Epithelial cell of esophagus (primary cell): Measurements from ENCODE around the gene GSTT4.
"Not testable (repeated sequence)": the region's sequence is repeated elsewhere in the genome, so short reads cannot be mapped to it uniquely, and the experiment has no call there.

Experiments used
- DNase-seq: peaks from one replicate; pipeline ENCODE4 v3.0.0; 2010; ENCODE audit warnings: low read depth
- H3K4me3 ChIP-seq: 2 replicates; pipeline ENCODE4 v1.5.1; 2011; ENCODE audit warnings: mild to moderate bottlenecking, low read length, control low read depth
- TF ChIP-seq, protein P1 (sequence below): IDR thresholded peaks from 2 replicates; pipeline ENCODE4 v1.5.1; 2011; ENCODE audit warnings: low read depth, mild to moderate bottlenecking, low read length, control low read depth, inconsistent platforms; ENCODE audit not compliant: insufficient read depth; ENCODE audit errors: missing control alignments

The GSTT4 gene

DNA sequence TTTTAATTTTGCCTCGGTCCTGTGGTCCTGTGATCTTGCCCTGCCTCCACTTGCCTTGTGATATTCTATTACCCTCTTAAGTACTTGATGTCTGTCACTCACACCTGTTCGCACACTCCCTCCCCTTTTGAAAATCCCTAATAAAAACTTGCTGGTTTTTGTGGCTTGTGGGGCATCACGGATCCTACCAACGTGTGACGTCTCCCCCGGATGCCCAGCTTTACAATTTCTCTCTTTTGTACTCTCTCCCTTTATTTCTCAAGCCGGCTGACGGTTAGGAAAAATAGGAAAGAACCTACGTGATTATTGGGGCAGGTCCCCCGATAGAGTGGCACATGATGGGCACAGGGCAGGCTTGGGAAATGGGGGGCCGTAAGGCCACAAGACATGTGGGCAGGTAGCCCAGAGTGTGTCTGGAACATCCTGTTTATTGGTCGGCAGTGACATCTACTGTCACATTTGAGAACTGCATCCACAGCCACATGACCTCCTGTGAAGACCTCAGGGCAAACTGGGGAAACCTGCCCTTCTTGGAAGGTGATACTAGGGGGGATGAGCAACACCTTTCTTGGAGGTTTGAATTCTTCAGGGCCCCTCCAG is 48.9 kb downstream of the GSTT4 start:
- DNase-seq = peak; percentile 60
- TF ChIP-seq, protein P1, sequence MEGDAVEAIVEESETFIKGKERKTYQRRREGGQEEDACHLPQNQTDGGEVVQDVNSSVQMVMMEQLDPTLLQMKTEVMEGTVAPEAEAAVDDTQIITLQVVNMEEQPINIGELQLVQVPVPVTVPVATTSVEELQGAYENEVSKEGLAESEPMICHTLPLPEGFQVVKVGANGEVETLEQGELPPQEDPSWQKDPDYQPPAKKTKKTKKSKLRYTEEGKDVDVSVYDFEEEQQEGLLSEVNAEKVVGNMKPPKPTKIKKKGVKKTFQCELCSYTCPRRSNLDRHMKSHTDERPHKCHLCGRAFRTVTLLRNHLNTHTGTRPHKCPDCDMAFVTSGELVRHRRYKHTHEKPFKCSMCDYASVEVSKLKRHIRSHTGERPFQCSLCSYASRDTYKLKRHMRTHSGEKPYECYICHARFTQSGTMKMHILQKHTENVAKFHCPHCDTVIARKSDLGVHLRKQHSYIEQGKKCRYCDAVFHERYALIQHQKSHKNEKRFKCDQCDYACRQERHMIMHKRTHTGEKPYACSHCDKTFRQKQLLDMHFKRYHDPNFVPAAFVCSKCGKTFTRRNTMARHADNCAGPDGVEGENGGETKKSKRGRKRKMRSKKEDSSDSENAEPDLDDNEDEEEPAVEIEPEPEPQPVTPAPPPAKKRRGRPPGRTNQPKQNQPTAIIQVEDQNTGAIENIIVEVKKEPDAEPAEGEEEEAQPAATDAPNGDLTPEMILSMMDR = peak; percentile 78
- not testable (repeated sequence) for H3K4me3 ChIP-seq

DNA sequence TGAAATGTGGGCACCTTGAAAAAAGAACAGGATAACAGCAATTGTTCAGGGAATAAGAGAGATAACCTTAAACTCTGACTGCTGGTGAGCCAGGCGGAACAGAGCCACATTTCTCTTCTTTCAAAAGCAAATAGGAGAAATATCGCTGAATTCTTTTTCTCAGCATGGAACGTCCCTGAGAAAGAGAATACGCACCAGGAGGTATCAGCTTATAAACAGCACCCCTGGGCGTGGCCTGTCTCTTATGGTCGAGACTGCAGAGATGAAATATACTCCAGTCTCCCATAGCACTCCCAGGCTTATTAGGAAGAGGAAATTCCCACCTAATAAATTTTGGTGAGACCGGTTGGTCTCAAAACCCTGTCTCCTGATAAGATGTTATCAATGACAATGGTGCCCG is 49.4 kb downstream of the GSTT4 start:
- not testable (repeated sequence) for H3K4me3 ChIP-seq, DNase-seq

DNA sequence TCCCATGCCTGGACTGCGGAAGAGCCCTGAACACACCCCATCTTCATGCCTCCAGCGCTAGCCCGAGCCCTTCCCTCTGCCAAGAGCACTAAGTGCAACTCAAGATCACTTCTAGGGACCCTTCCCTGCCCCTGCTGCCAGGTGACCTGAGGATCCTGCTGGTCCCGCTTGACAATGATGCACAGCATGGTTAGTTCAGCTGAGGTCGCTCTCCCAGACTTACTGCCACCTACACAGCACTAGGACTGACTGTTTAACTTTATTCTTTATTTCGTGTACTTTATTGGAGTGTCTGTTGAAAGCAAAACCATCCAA is 50.3 kb downstream of the GSTT4 start:
- not testable (repeated sequence) for H3K4me3 ChIP-seq, DNase-seq

DNA sequence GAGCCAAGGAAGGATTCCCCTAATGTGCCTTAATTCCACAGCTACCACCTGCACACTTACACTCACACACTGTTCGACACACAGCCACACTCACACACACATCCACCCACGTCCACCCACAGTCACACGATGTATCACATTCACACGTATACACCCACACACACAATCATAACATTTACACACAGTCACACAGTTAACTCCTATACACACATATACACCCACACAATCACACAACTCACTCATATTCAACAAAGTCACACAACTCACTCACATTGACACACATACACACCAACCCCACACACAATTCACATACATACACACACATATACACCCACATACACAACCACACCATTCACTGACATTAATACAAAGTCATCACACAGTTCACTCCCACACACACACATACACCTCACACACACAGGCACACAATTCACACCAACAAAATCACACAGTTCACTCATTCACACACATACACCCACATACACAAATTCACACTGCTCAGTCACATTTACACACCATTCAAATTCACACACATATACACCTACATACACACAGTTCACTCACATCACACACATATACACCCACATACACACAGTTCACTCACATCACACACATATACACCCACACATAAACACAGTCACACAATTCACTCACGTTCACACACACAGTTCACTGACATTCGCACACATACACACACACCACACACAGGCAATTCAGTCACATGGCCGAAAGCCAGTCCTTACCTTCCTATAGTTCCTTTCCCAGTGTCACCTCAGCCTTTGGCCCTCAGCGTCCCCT is 50.9 kb downstream of the GSTT4 start:
- H3K4me3 ChIP-seq, DNase-seq: not testable (repeated sequence)

DNA sequence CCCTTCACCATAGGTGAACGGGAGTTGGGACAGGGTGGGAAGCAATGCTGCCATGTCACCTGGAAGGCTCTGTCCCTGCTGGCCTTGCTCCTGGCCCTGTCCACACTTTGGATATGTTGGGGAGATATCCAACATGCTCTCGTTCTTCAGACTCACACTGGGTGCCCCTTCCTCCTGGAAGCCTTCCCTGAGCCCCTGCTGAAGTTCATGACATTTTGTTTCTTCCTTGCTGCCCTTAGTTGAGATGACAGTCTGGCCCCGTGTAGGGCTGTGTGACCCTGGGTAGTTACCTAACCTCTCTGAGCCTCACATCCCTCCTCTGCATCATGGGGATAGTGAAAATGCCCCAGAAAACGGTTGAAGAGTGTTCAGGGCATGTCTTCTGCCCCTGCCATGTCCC is 51.8 kb downstream of the GSTT4 start:
- DNase-seq = not testable (repeated sequence)

DNA sequence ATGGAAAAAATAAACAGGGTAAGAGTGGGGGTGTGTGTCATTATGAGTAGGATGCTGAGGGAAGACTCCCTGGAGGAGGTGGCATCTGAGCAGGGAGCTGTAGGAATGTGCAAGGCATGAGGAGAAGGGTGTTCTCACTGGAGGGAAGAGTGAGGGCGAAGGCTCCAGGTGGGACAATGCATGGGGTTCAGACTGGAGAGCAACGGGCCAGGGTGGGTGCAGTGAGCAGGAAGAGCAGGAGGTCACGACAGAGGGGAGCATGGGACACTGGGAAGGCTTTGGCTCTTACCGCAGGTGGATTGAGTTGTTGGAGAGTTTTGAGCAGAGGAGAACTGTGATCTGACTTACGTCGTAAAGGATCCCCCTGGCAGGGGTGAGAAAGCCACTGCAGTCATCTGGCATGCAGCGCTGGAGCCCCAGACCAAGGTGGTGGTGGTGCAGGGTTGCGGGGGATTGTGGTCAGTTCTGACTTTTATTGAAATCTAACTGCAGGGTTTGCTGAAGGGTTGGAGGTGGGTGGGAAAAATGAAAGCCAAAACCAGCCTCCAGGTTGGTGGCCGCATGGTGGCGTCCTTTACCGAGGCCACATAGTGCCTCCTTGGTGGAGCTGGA is 52.4 kb downstream of the GSTT4 start:
- not testable (repeated sequence) for H3K4me3 ChIP-seq, DNase-seq

More for the DNA sequence above, 51.8 kb downstream of the GSTT4 start:
- not testable (repeated sequence) for H3K4me3 ChIP-seq

DNA sequence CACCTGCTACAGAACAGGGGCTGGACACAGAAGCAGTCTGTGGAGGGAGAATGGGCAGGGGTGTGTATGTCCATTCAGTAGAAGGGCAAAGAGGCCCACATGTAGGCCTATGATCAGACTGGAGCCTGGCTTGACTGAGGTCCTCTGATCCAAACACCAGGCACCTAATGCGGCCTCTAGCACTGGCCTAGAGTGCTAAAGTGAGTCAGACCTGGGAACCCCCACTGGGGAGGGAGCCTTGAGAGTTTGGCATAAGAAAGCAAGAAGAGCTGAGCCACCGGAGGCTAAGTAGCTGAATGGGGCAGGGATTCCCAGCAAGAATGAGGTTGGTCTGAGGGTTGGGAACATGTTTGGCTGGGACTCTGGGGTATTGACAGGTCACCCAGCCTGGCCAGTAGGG is 53.9 kb downstream of the GSTT4 start:
- not testable (repeated sequence) for DNase-seq, H3K4me3 ChIP-seq

DNA sequence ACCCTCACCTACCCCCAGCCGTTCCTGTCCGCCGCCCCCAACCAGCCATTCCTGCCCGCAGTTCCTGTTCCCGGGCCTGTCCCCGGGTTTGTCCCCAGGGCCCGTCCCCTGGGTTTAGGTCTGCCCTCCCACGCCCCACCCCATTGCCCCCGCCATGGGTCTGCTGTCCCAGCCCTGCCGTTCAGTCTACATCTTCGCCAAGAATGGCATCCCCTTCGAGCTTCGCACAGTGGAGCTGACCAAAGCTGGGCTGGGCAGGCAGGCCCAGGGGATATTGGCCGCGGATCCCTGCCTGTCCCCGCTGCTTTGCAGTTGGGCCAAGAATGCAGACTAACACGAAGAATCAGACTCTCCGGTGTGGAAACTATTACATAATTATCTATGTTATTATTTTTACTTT is 55.5 kb downstream of the GSTT4 start:
- not testable (repeated sequence) for H3K4me3 ChIP-seq, DNase-seq
